SK-N-SH (cell line): ENCODE data around the gene CD59. TPM values are rescaled to one million over a fixed set of nuclear protein-coding genes. Genes with fewer than 3 reads are reported as not detected.

Experiments used
- CTCF ChIA-PET: fragments of 300-600, 350-600 bp; formaldehyde crosslinking; extraction: SDS; loops from one replicate; lab custom pipeline; 2021; lab: Yijun Ruan, JAX
- POLR2A ChIA-PET: fragments of 350-600 bp; sonication (Branson Sonifier 250); formaldehyde crosslinking; extraction: SDS; loops from one replicate; lab custom pipeline; 2020; ENCODE audit warnings: antibody characterized with exemption, inconsistent platforms; lab: Yijun Ruan, JAX
- DNase-seq: peaks from one replicate; pipeline ENCODE4 v3.0.0; 2012
- H2AFZ ChIP-seq: fragments of 200-600 bp; sonication (generic); 2 replicates; pipeline ENCODE4 v1.8.1; 2016; ENCODE audit warnings: antibody characterized with exemption, mild to moderate bottlenecking, low read depth
- H3F3A ChIP-seq: fragments of 200-600 bp; sonication (generic); replicated peaks from 2 replicates; pipeline ENCODE3; 2016; ENCODE audit warnings: antibody characterized with exemption, mild to moderate bottlenecking; ENCODE audit not compliant: insufficient read depth
- H3K27ac ChIP-seq, 2 experiments: fragments of 200-500 bp in 1 of 2; fragments of 200-600 bp in 1 of 2; sonication (Bioruptor generic) in 1 of 2; sonication (generic), shearing (Covaris generic) in 1 of 2; 2 replicates each; pipeline versions ENCODE4 v1.5.1 to v1.6.1; 2014 to 2016; ENCODE audit warnings: low read depth in 2 of 2, inconsistent platforms in 1 of 2, low read length in 1 of 2, mild to moderate bottlenecking in 1 of 2, mixed read lengths in 1 of 2
- H3K27me3 ChIP-seq: fragments of 200-600 bp; sonication (generic), shearing (Covaris generic); 2 replicates; pipeline ENCODE4 v1.6.1; 2016; ENCODE audit warnings: mixed run types; ENCODE audit not compliant: insufficient read depth
- H3K36me3 ChIP-seq, 2 experiments: fragments of 200-500 bp in 1 of 2; fragments of 200-600 bp in 1 of 2; sonication (Bioruptor generic) in 1 of 2; sonication (generic) in 1 of 2; replicated peaks in 1 of 2; 2 replicates each; pipeline versions ENCODE3 to v1.5.1; 2014 to 2016; ENCODE audit warnings: low read length in 1 of 2, mild to moderate bottlenecking in 1 of 2; ENCODE audit not compliant: insufficient read depth in 2 of 2, control insufficient read depth in 1 of 2
- H3K4me1 ChIP-seq, 2 experiments: fragments of 200-500 bp in 1 of 2; fragments of 200-600 bp in 1 of 2; sonication (Bioruptor generic) in 1 of 2; sonication (generic), shearing (Covaris generic) in 1 of 2; 2 replicates each; pipeline versions ENCODE4 v1.5.1 to v1.6.1; 2014 to 2016; ENCODE audit warnings: low read depth in 1 of 2, low read length in 1 of 2, mixed run types in 1 of 2; ENCODE audit not compliant: insufficient read depth in 2 of 2, control insufficient read depth in 1 of 2
- H3K4me2 ChIP-seq: fragments of 200-600 bp; sonication (generic), shearing (Covaris generic); 2 replicates; pipeline ENCODE4 v1.6.1; 2017; ENCODE audit warnings: mixed run types
- H3K4me3 ChIP-seq, 2 experiments: fragments of 200-500 bp in 1 of 2; fragments of 200-600 bp in 1 of 2; sonication (Bioruptor generic) in 1 of 2; sonication (generic), shearing (Covaris generic) in 1 of 2; 2 replicates each; pipeline versions ENCODE4 v1.5.1 to v1.8.1; 2014 to 2016; ENCODE audit warnings: low read depth in 2 of 2, inconsistent platforms in 1 of 2, low read length in 1 of 2, mild to moderate bottlenecking in 1 of 2, mixed read lengths in 1 of 2, moderate library complexity in 1 of 2
- H3K79me2 ChIP-seq: fragments of 200-600 bp; sonication (generic); 2 replicates; pipeline ENCODE4 v1.8.1; 2017; ENCODE audit warnings: mild to moderate bottlenecking; ENCODE audit not compliant: insufficient read depth
- H3K9ac ChIP-seq: fragments of 200-600 bp; sonication (generic); 2 replicates; pipeline ENCODE4 v1.6.1; 2017; ENCODE audit warnings: mixed run types
- H3K9me2 ChIP-seq: fragments of 200-600 bp; sonication (generic); 2 replicates; pipeline ENCODE4 v1.6.1; 2017; ENCODE audit warnings: mixed run types
- H3K9me3 ChIP-seq: fragments of 200-600 bp; sonication (generic); 2 replicates; pipeline ENCODE4 v1.6.1; 2017; ENCODE audit warnings: mixed run types, mild to moderate bottlenecking, moderate library complexity
- H4K20me1 ChIP-seq: fragments of 200-600 bp; sonication (generic); 2 replicates; pipeline ENCODE4 v1.6.1; 2017; ENCODE audit warnings: mild to moderate bottlenecking, mixed run types; ENCODE audit not compliant: insufficient read depth
- CHD2 ChIP-seq: fragments of 150-350 bp; IDR thresholded peaks from 2 replicates; pipeline ENCODE4 v1.6.1; 2018; ENCODE audit warnings: low read length; ENCODE audit not compliant: partially characterized antibody
- CTCF ChIP-seq: fragments of 200-600 bp; sonication (generic); IDR thresholded peaks from 2 replicates; pipeline ENCODE4 v1.6.1; 2017; ENCODE audit warnings: antibody characterized with exemption, mild to moderate bottlenecking, moderate library complexity
- EP300 ChIP-seq, 2 experiments: IDR thresholded peaks; 2 replicates each; pipeline versions ENCODE4 v1.4.0 to v1.6.1; 2012; ENCODE audit warnings: borderline replicate concordance in 1 of 2, low read depth in 1 of 2, low read length in 1 of 2
- FOSL2 ChIP-seq: IDR thresholded peaks from 2 replicates; pipeline ENCODE4 v1.4.0; 2012; ENCODE audit warnings: low read depth, mild to moderate bottlenecking, moderate library complexity, borderline replicate concordance
- FOXM1 ChIP-seq: IDR thresholded peaks from 2 replicates; pipeline ENCODE4 v1.4.0; 2012; ENCODE audit warnings: low read depth, mild to moderate bottlenecking
- JUND ChIP-seq: IDR thresholded peaks from 2 replicates; pipeline ENCODE4 v1.4.0; 2012
- MAX ChIP-seq: IDR thresholded peaks from 2 replicates; pipeline ENCODE4 v1.4.0; 2012; ENCODE audit warnings: low read depth
- MXI1 ChIP-seq: IDR thresholded peaks from 2 replicates; pipeline ENCODE4 v1.6.1; 2012; ENCODE audit warnings: mild to moderate bottlenecking, low read depth, low read length, improper control_type of control experiment
- NFIC ChIP-seq: IDR thresholded peaks from 2 replicates; pipeline ENCODE4 v1.4.0; 2012; ENCODE audit warnings: borderline replicate concordance
- NRF1 ChIP-seq: IDR thresholded peaks from 2 replicates; pipeline ENCODE4 v1.6.1; 2012; ENCODE audit warnings: low read depth, mild to moderate bottlenecking, low read length
- PBX3 ChIP-seq: IDR thresholded peaks from 2 replicates; pipeline ENCODE4; 2012
- POLR2AphosphoS5 ChIP-seq: IDR thresholded peaks from 2 replicates; pipeline ENCODE4 v1.6.1; 2012; ENCODE audit warnings: low read depth, low read length
- RAD21 ChIP-seq: IDR thresholded peaks from 2 replicates; pipeline ENCODE4 v1.6.1; 2012; ENCODE audit warnings: mild to moderate bottlenecking, low read length
- RCOR1 ChIP-seq: fragments of 150-350 bp; IDR thresholded peaks from 2 replicates; pipeline ENCODE4 v1.6.1; 2017; ENCODE audit warnings: antibody characterized with exemption, low read length
- RXRA ChIP-seq: IDR thresholded peaks from 2 replicates; pipeline ENCODE4 v1.4.0; 2012; ENCODE audit warnings: low read depth, mild to moderate bottlenecking, borderline replicate concordance
- TAF1 ChIP-seq: IDR thresholded peaks from 2 replicates; pipeline ENCODE4 v1.6.1; 2012; ENCODE audit warnings: low read depth, mild to moderate bottlenecking, low read length, moderate library complexity, borderline replicate concordance
- TEAD4 ChIP-seq: IDR thresholded peaks from 2 replicates; pipeline ENCODE4 v1.4.0; 2012; ENCODE audit warnings: mild to moderate bottlenecking, borderline replicate concordance; ENCODE audit not compliant: insufficient read depth
- USF2 ChIP-seq: fragments of 150-350 bp; IDR thresholded peaks from 2 replicates; pipeline ENCODE4 v1.6.1; 2017; ENCODE audit warnings: antibody characterized with exemption, low read length, low read depth, borderline replicate concordance
- YY1 ChIP-seq: IDR thresholded peaks from 2 replicates; pipeline ENCODE4 v1.4.0; 2012; ENCODE audit warnings: low read depth, mild to moderate bottlenecking
- WGBS: methylation state at CpG from one replicate; pipeline ENCODE4 v1.1.6; 2017; ENCODE audit warnings: low lambda C conversion rate; 5-methylcytosine and 5-hydroxymethylcytosine counted together
- polyA plus RNA-seq, 3 experiments: library from polyadenylated mRNA; depleted of rRNA; stranded (reverse); fragments of >200 nt; gene quantifications; 2 replicates each; pipeline ENCODE4 v1.2.3, GENCODE V29; 2012

Gene CD59
- polyA plus RNA-seq, 1 of the 3 experiments (the other 2 are of a cell fraction) = 616 TPM

GRCh38 chr11:33713151-33713855 is 22.9 kb downstream of the CD59 start (continued):
- TF ChIP-seq TEAD4 (no peak), USF2 (no peak), FOXM1 (no peak)
- TF ChIP-seq, all 33 proteins: peak for 0

- TF ChIP-seq RCOR1 = no peak
- no peak for TF ChIP-seq CTCF
- no peak for TF ChIP-seq NRF1
- no peak for TF ChIP-seq NFIC
- no peak for TF ChIP-seq POLR2AphosphoS5
- no peak for TF ChIP-seq FOSL2
- TF ChIP-seq MAX = no peak
- no peak for TF ChIP-seq RXRA
- no peak for TF ChIP-seq YY1
- TF ChIP-seq JUND = no peak
- TF ChIP-seq EP300 (IDR thresholded peaks at IDR 0.05; ENCODE audit: borderline replicate concordance in 1 of 2, low read depth in 1 of 2, low read length in 1 of 2) = no peak
- no peak for TF ChIP-seq PBX3
- no peak for TF ChIP-seq TAF1
- no peak for TF ChIP-seq RAD21
- no peak for TF ChIP-seq MXI1
- no peak for TF ChIP-seq CHD2
- TF ChIP-seq, all 33 proteins: peak for 0
- Histone ChIP-seq H3K36me3 (peaks cover 70 to 86% of the 10 kb centered on the region in 2 experiments), H3K4me2 (no peak overlapping the region), H3K9me2 (no peaks in the 10 kb centered on the region), H3K27me3 (no peaks in the 10 kb centered on the region), H3K4me3 (no peak overlapping the region), H3F3A (peaks cover 7% of the 10 kb centered on the region), H3K27ac (no peak overlapping the region), H3K9me3 (no peaks in the 10 kb centered on the region), H3K9ac (no peak overlapping the region), H4K20me1 (peaks cover 10% of the 10 kb centered on the region; the same call in 1 of the 2 replicates), H3K4me1 (peaks cover 4 to 16% of the 10 kb centered on the region in 2 experiments; a peak in 2 of 4 replicates), H2AFZ (no peak overlapping the region), H3K79me2 (peaks cover 86% of the 10 kb centered on the region)
- DNase-seq = no peak
- POLR2A ChIA-PET = interaction anchor here (0.6 kb wide), 1 partner anchor 430 kb away, joined by 4 read pairs; no protein-coding TSS in a partner anchor
- WGBS = 82% methylated on average over 3 of the region's 3 CpGs
- CTCF ChIA-PET = interaction anchor here (1.4 kb wide), 1 partner anchor 117 kb away, joined by 3 read pairs; no protein-coding TSS in a partner anchor
Measured at GRCh38 chr11:33712436-33712835, 23.8 kb downstream of the CD59 start.
